ENCODE results near the gene TMEM208.

TMEM208 gene

DNA sequence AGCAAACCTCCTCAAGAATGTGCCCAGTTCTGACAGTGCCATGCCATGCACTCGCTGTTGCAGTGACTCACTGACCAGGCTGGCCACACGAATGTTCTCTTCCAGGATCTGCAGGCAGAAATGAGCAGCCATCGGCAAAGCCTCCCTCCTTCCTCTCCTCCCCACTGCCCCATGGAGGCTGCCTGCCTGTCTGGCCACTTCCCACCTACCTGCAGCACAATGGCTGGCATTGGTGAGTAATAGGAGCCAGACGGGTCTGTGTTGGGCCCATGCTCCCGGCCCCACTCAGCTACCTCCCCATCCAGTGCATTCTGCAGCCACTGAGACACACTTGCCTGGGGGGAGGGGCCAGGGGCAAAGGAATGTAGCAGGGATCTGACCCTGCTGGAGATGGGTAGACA lies 40.4 kb upstream of the TMEM208 start:
- in situ Hi-C loops (cut with HindIII; ENCODE audit: low pct_unique_long_range_greater_than_20kb, low sequenced_read_pairs), result no loop called here
- TF ChIP-seq JUND (IDR thresholded peaks at IDR 0.05; ENCODE audit: low read depth), result no peak
- DNase-seq (ENCODE audit: low read depth in 1 of 2, low spot score in 1 of 2), result no peak

DNA sequence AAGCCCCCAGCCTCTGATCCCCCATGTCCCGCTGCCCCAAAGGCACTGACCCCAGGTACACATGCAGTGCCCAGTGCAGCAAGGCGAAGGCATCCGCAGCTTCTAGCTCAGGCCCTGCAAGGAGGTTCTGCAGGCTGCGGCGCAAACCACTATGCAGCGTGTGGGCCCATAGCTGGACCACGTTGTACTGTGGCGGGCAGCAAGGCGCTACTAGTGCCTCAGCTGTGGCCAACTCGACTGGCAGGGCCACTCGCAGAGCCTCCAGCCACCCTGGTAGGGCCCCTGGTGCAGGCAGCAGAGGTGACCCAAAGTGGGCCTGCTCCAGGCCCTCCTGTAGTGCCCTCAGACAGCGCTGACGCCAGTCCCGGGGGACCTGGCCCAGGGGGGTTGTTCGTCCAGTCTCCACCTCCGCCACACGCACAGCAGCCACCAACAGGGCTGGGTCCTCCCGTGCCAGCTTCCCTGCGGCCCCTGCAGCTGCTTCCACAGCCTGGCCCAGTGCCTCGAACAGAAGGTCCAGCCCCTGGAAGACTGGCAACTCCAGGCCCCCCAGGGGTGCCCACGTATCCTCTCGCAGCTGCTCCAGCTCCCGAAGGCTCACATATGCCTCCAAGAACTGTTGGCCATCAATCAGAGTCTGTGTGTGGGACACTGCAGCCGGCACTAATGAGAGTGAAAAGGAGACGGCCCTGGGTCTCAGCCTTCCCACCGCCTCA lies 39.6 kb upstream of the TMEM208 start:
- DNase-seq (ENCODE audit: low read depth in 1 of 2, low spot score in 1 of 2), result no peak
- no peak for TF ChIP-seq JUND (IDR thresholded peaks at IDR 0.05; ENCODE audit: low read depth)
- in situ Hi-C loops (cut with HindIII; ENCODE audit: low pct_unique_long_range_greater_than_20kb, low sequenced_read_pairs), result no loop called here

DNA sequence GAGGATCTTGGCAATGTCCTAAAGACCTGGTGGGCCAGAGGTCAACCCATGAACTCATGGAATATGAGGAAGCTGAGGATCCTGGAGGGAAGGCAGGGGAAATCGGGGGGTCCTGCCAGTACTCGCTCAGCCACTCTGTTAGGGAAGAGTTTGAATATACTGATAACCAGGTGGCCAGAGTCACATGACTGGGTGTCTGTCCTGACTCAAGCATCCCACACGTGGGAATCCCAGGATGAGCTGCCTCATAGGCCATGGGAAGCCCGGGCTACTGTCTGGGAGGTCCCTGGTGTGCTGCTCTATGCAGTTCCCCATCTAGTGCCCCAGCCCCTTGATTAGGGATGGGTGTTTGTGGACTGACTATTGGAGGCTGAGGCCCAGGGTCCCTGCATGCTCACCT lies 38.6 kb upstream of the TMEM208 start:
- no peak for TF ChIP-seq JUND (IDR thresholded peaks at IDR 0.05; ENCODE audit: low read depth)
- in situ Hi-C loops (cut with HindIII; ENCODE audit: low pct_unique_long_range_greater_than_20kb, low sequenced_read_pairs), result no loop called here
- no peak for DNase-seq (ENCODE audit: low read depth in 1 of 2, low spot score in 1 of 2)

DNA sequence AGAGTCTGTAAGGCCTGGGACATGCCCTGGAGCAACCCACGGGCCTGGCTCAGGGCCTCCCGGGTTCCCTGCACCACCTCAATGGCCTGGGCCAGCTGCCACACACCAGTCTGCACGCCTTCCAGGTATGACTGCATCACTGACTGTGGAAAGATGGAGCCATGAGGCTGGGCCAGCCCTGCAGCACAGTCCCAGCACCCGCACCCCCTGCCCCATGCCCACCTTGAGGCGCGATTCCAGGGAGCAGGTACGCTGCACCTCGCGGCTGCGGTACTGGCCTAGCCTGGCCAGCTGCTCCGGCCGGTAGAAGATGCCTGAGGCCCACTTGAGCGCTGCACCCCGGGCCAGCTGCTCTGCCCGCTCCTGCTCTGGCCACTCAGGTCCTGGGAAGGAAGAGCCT lies 38.1 kb upstream of the TMEM208 start:
- DNase-seq (ENCODE audit: low read depth in 1 of 2, low spot score in 1 of 2), result no peak
- in situ Hi-C loops (cut with HindIII; ENCODE audit: low pct_unique_long_range_greater_than_20kb, low sequenced_read_pairs), result no loop called here
- TF ChIP-seq JUND (IDR thresholded peaks at IDR 0.05; ENCODE audit: low read depth), result no peak

DNA sequence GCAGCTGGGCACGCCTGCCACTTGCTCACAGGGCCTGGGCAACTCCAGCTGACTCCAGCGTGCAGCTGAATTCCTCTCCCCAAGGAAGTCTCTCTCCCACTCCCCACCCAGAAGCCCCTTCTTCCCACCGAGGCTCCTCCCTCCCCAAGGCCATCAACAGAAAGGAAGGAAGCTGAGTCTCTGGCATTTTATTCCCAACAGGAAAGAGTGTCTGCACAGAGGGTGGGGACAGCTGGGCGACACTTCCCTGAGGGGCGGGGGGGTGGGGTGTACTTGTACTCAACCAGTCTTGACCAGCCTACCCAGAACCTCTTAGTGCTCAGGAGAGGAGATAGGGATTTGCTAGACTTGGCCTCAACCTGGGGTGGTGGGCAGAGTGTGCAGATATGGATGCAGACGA lies 36.9 kb upstream of the TMEM208 start, which contains the start of gene EXOC3L1:
EXOC3L1 (minus strand) TSS at position 96 of the 400 bp plus-strand sequence. CDS start 460 bp downstream, outside the sequence.
- DNase-seq (ENCODE audit: low read depth in 1 of 2, low spot score in 1 of 2), result no peak
- TF ChIP-seq JUND (IDR thresholded peaks at IDR 0.05; ENCODE audit: low read depth), result no peak
- in situ Hi-C loops (cut with HindIII; ENCODE audit: low pct_unique_long_range_greater_than_20kb, low sequenced_read_pairs), result no loop called here

DNA sequence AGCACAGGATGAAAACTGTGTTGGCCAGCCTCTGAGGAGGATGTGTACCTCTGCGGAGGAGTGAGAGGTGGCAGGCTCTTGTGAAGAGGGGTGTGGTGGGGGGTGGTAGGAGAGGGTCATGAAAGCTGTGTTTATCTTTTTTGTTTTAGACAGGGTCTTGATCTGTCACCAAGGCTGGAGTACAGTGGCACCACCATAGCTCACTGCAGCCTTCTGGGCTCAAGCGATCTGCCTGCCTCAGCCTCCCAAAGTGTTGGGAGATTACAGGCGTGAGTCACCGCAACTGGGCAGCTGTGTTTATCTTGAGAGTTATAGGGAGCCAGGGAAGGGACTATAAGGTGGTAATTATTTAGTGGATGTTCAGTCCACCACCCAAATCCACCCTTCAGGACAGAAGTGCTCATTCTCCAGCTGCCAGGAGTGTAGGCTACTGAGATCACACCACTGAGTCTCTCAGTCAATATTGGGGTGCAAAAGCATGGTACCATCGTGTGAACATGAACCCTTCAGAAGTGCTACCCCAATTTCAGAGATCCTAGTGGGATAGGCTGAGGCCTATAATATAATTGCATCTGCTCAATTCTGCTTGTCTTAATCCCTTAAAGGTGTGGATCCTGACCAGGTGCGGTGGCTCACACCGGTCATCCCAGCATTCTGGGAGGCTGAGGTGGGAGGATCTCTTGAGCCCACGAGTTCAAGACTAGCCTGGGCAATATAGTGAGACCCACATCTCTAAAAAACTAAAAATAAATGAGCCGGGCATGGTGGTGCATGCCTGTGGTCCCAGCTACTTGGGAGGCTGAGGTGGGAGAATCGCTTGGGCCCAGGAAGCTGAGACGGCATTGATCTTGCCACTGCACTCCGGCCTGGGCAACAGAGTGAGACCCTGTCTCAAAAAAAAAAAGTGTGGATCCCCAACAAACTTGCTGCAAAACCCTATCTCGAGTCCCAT lies 36.2 kb upstream of the TMEM208 start:
- TF ChIP-seq JUND (IDR thresholded peaks at IDR 0.05; ENCODE audit: low read depth), result no peak
- in situ Hi-C loops (cut with HindIII; ENCODE audit: low pct_unique_long_range_greater_than_20kb, low sequenced_read_pairs), result no loop called here
- no peak for DNase-seq (ENCODE audit: low read depth in 1 of 2, low spot score in 1 of 2)

DNA sequence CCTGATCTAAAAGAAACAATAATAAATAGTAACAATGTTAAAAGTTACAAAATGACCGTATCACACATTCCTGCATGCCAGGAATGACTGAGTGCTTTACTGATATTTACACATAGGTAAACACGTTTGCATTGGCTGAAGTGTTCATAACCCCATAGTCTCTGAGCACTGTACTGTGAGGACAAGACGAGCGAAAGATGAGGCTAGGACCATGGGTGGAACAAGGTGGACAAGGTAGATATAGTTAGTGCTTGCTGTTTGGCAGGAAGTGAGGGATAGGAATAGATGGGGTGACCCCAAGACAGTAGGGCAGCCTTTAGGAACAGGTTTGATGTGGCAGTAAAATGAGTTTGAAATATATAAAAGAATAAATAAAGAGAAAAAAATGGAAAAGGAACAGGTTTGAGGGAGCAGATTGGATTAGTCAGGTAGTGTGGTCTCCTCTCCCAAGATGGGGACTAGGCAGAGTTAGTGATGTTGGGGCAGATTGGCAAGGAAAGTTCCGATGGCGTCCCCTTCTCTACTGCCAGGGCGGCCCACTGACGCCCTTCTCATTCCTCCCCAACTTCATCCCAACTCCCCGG lies 35.4 kb upstream of the TMEM208 start:
- no peak for TF ChIP-seq JUND (IDR thresholded peaks at IDR 0.05; ENCODE audit: low read depth)
- in situ Hi-C loops (cut with HindIII; ENCODE audit: low pct_unique_long_range_greater_than_20kb, low sequenced_read_pairs), result no loop called here
- no peak for DNase-seq (ENCODE audit: low read depth in 1 of 2, low spot score in 1 of 2)

DNA sequence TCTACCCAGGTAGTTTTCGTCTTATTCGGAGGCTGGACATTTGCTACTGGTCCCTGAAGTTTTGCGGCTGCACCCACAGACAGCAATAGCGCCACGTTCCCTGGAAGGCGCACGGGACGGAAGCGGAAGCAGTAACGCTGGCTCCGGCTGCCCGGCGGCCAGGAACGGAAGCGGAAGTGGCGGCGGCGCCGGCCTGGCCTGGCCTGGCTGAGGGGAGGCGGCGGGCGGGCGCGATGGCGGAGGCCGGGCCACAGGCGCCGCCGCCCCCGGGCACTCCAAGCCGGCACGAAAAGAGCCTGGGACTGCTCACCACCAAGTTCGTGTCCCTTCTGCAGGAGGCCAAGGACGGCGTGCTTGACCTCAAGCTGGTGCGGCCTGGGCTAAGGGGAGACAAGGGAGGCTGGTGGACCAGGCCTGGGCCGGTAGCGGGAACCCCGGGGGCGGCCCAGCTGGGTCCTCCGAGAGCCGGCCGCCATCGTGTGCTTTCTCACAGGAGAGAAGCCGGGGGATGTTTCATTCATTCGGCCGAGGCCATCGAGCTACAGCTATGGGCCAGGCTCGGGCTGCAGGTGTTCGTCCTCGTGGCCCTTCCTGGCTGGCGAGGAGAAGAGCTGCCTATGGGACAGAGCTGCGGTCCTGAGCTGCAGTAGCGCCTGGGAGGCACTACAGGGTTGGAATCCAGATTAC lies 34.8 kb upstream of the TMEM208 start, which contains the start of gene E2F4:
E2F4 (plus strand) TSS at position 161 of the 687 bp plus-strand sequence; CDS start at position 234, 73 bp downstream.
- no peak for TF ChIP-seq JUND (IDR thresholded peaks at IDR 0.05; ENCODE audit: low read depth)
- in situ Hi-C loops (cut with HindIII; ENCODE audit: low pct_unique_long_range_greater_than_20kb, low sequenced_read_pairs), result no loop called here
- DNase-seq (ENCODE audit: low read depth in 1 of 2, low spot score in 1 of 2), result peak; percentile 88 to 95

DNA sequence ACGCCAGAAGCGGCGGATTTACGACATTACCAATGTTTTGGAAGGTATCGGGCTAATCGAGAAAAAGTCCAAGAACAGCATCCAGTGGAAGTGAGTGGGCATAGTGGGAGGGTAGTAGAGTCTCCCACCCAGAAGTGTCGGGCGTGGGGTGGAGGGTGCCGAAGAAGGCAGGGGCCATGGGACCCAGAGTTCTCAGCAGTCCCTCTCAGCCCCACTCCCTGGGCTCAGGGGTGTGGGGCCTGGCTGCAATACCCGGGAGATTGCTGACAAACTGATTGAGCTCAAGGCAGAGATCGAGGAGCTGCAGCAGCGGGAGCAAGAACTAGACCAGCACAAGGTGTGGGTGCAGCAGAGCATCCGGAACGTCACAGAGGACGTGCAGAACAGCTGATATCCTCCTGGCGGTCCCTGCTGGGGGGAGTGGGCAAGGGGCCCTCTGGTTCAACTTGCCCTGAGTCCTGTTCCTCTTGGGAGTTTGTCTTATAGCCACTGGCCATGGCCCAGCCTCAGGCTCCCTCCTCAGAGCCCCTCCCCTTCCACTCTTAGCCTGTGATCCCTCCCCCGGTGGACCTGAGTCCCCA lies 34.1 kb upstream of the TMEM208 start:
- DNase-seq (ENCODE audit: low read depth in 1 of 2, low spot score in 1 of 2), result no peak
- in situ Hi-C loops (cut with HindIII; ENCODE audit: low pct_unique_long_range_greater_than_20kb, low sequenced_read_pairs), result no loop called here
- TF ChIP-seq JUND (IDR thresholded peaks at IDR 0.05; ENCODE audit: low read depth), result no peak

DNA sequence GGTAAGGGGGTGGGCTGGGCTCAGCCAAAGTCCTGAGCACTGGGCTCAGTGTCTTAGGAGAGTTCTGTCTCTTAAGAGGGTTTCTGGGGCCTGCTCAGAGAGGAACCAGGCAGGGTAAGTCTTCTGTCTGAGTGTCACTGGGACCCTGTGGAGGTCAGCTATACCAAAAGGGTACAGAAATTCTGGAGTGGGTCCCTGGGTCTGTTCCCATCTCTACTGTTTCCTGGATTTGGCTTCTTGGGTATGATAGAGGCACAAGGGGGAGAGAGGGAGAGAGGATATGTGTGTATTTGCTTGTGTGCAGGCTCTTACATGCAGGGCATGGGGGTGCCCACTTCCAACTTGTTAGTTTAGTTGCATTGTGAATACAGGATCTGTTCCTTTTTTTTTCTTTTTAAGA lies 33.4 kb upstream of the TMEM208 start:
- in situ Hi-C loops (cut with HindIII; ENCODE audit: low pct_unique_long_range_greater_than_20kb, low sequenced_read_pairs), result no loop called here
- no peak for DNase-seq (ENCODE audit: low read depth in 1 of 2, low spot score in 1 of 2)
- TF ChIP-seq JUND (IDR thresholded peaks at IDR 0.05; ENCODE audit: low read depth), result no peak

DNA sequence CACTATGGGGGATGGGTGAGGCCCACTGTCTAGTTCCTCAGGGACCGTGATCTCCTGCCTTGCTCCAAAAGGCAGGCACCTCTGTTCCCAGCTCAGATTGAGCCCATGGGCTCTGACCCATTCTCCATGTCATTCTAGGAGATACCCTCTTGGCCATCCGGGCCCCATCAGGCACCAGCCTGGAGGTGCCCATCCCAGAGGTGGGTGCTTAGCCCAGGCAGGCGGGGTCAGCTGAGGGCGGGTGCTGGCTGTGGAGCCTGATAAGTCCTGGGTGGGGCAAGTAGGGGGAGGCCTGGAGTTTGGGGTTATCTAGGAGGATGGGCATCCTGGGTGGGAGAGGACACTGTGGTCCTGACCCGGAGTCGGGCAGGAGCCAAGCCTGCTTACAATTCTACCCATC lies 32.7 kb upstream of the TMEM208 start:
- in situ Hi-C loops (cut with HindIII; ENCODE audit: low pct_unique_long_range_greater_than_20kb, low sequenced_read_pairs), result no loop called here
- no peak for DNase-seq (ENCODE audit: low read depth in 1 of 2, low spot score in 1 of 2)
- no peak for TF ChIP-seq JUND (IDR thresholded peaks at IDR 0.05; ENCODE audit: low read depth)

DNA sequence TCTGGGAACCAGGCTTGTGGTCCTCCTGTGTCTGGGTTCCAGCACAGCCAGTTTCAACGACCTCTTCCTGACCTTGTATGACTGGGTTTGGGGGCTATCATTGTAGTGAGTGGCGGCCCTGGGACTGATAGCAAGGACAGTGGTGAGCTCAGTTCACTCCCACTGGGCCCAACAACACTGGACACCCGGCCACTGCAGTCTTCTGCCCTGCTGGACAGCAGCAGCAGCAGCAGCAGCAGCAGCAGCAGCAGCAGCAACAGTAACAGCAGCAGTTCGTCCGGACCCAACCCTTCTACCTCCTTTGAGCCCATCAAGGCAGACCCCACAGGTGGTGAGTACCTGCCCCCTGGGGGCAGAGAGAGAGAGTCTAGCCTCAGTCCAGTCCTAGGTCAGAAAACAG lies 31.3 kb upstream of the TMEM208 start:
- in situ Hi-C loops (cut with HindIII; ENCODE audit: low pct_unique_long_range_greater_than_20kb, low sequenced_read_pairs), result no loop called here
- DNase-seq (ENCODE audit: low read depth in 1 of 2, low spot score in 1 of 2), result no peak
- TF ChIP-seq JUND (IDR thresholded peaks at IDR 0.05; ENCODE audit: low read depth), result no peak
